HG02623 (cell line): ENCODE results near the gene CTNNA2.

ENCODE experiments used
- ATAC-seq: cut with Tn5 transposase; IDR thresholded peaks from one replicate; pipeline ENCODE4 v1.9.1; 2021; ENCODE audit warnings: moderate library complexity; ENCODE audit not compliant: unreplicated experiment

The CTNNA2 gene

GRCh38 chr2:79611448-79612016 lies 98.7 kb downstream of the CTNNA2 start:
- ATAC-seq: no peak

- ATAC-seq: no peak
Observed at GRCh38 chr2:79612999-79613398, 100.1 kb downstream of the CTNNA2 start.

- ATAC-seq: no peak
Observed at GRCh38 chr2:79619442-79619841, 106.6 kb downstream of the CTNNA2 start.

DNA sequence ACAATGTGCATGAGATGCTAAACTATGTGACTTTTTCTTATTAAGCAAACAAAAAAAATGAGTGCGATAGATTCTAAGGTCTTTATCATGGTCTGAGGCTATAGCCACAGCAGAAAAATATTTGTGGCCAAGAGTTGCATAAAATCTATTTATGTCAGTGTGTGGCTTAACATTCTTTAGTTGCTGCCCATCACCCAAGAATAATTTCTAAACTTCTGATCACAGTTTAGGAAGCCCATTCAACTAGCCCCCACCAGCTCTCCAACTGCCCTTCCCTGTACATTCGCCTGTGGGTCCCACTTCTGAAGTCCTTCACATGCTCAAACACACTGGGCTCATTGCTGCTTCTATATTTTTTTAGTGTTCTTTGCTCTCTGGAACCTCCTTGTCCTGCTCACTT lies 107.1 kb downstream of the CTNNA2 start:
- ATAC-seq: no peak

GRCh38 chr2:79620679-79621078 lies 107.8 kb downstream of the CTNNA2 start:
- ATAC-seq: no peak

DNA sequence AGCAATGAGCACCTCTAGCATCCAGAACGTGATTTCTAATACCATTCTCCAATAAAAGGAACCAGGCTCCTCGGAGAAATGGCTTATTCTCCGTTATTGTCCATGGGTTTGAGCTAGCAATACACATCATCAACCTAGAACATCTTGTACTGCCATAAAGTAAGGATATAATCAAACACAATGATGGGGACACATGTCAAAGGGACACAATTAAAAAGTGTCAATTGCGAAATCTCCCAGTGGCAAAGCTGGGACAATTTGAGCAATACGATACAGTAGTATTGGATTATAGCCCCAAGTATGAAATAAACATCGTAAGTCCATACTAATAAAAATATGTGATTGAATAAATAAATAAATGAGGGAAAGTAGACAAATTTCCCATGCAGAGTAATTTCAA lies 108.4 kb downstream of the CTNNA2 start:
- no peak for ATAC-seq

- no peak for ATAC-seq
Observed at GRCh38 chr2:79621755-79622154, 108.9 kb downstream of the CTNNA2 start.

DNA sequence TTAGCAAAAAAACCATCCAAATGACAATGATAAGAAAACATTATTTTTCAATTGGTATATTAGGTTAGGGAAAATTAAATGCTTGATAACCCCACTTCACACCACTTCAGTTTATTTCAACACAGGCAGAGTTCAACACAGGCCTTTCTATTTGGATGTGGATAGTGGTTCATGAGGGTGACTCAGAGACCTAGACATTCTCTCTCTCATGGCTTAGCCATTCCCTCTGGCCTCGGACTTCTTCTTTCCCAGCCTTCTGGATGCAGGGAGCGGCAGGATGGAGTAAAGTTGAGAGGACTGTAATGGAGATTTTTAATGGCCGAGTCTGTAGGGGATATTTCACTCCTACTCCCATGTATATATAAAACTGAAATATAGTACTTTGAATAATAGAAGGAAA lies 109.7 kb downstream of the CTNNA2 start:
- ATAC-seq: no peak

DNA sequence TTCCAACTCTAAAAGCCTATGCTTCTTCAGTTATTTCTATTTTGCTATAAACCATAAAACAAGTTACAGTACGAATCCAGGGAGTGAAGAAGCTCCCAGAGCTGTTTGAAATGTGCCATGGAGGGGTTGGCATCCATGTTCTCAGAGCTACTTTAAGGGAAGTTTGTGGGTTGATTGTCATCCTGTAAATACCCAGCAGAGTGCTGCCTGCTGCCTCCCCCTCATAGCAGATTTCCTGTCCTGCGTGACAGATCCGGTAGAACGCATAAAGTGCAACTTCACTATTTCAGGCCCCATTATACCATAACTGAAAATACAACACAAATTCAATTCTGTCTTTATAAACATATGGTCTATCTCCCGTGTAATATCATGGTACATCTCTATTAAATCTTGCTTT lies 114.4 kb downstream of the CTNNA2 start:
- ATAC-seq: no peak

- no peak for ATAC-seq
Observed at GRCh38 chr2:79630060-79630459, 117.2 kb downstream of the CTNNA2 start.

- ATAC-seq: no peak
Observed at GRCh38 chr2:79630972-79631557, 118.2 kb downstream of the CTNNA2 start.

DNA sequence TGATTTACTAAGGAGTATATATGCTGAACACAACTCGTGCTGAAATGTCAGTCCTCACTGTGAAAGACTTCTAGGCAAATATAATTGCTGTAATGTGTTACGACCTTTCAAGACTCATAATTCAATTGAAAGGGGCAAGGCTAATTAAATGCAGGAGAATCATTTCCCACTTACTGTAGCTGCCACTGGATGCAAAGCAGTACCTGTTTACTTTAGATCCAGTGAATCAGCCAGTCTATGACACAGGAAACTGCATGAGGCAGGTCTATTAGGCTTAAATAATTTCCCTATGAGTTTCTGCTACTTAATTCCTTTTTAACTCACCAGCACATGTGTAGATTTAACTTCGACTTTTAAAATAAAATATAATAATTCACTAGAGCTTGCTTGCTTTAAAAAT lies 125.6 kb downstream of the CTNNA2 start:
- ATAC-seq: no peak

GRCh38 chr2:79638954-79639353 lies 126.1 kb downstream of the CTNNA2 start:
- ATAC-seq: no peak

GRCh38 chr2:79640001-79640400 lies 127.2 kb downstream of the CTNNA2 start:
- ATAC-seq: no peak

- no peak for ATAC-seq
Observed at GRCh38 chr2:79649531-79649930, 136.7 kb downstream of the CTNNA2 start.

- ATAC-seq: no peak
Observed at GRCh38 chr2:79660557-79660956, 147.7 kb downstream of the CTNNA2 start.

DNA sequence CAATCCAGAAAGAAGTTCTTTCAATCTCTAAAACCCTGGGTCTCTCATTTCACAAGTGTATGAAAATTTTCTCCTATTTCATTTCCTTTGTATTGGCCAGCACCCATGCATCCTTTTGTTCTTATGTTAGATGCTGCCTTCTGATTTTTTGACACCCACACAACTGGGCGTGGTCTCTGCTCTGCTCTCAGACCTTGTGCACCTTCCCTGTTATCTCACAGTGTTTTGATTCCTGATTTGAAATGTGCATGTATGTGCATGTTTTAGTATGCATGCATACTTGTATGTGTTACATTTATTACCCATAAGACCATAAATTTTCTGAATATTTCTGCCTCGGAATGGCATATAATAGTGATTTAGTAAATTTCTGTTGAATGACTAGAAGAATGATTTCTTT lies 152.2 kb downstream of the CTNNA2 start:
- ATAC-seq: no peak

GRCh38 chr2:79666430-79666829 lies 153.6 kb downstream of the CTNNA2 start:
- ATAC-seq: no peak

GRCh38 chr2:79669714-79670113 lies 156.9 kb downstream of the CTNNA2 start:
- ATAC-seq: no peak

DNA sequence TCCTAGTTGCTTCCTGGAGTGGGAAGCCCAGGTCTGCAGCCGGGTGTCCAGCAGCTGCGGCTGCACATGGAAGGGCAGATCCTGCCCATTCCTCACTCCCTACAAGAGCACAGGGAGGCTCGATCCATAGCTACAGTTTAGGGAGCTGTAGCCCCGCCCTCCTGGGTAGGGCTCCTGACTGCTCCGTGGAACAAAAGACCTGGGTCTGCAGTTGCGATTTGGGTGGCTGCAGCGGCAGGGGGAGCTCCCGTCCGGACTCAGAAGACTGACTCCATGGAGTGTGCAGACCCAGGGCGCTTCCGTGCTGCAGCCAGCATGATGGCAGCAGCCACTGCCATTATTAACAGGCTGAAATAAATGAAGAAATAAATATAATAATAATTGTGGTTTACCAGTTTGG lies 157.3 kb downstream of the CTNNA2 start:
- ATAC-seq: no peak

- ATAC-seq: no peak
Observed at GRCh38 chr2:79686884-79687283, 174.0 kb downstream of the CTNNA2 start.

- no peak for ATAC-seq
Observed at GRCh38 chr2:79695248-79695647, 182.4 kb downstream of the CTNNA2 start.

DNA sequence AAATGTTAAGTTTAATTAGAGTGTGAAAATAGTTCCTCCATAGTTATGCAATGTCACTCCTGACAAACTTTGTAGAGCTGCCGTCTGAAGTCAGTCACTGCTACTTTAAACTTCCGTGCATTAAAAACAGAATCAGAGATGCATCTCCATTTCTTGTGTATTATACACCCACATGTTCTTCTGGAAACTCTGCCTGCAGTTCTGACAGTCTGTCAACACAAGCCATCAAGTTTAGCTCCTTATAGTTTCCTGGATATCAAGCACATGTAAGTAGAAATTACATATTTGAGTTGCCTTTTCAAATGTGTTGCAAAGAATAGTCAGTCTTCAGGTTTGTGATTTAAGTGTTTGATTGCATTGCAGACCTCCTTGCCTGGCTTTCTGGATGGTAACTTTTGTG lies 184.3 kb downstream of the CTNNA2 start:
- no peak for ATAC-seq
